ENCODE measurements around the gene UCN2. TPM values are rescaled to one million over a fixed set of nuclear protein-coding genes. Genes with fewer than 3 reads are reported as not detected.

UCN2 gene
- total and polyA plus RNA-seq, 2 donors from 2014 or later = not detected

GRCh38 chr3:48558493-48559134 is 5.0 kb downstream of the UCN2 start:
- peaks cover 0 to 28% (median 2%) of the 10 kb centered on the region in 3 donors for H3K4me1 ChIP-seq (ENCODE audit: control insufficient read depth in 2 of 3, insufficient read depth in 2 of 3, low read depth in 1 of 3, low read length in 3 of 3)
- intact Hi-C loops (cut with DNase I) = no loop called here

GRCh38 chr3:48556796-48557626 is 6.6 kb downstream of the UCN2 start, which contains the start of gene PFKFB4:
Gene PFKFB4 (minus strand): TSS chr3:48556803. CDS start chr3:48556777, 26 bp downstream.
- Histone ChIP-seq H3K9me3 (ENCODE audit: control insufficient read depth in 2 of 3, insufficient read depth in 1 of 3, low read length in 3 of 3) (no peaks in the 10 kb centered on the region), H3K27ac (ENCODE audit: low read depth in 2 of 2, low read length in 2 of 2) (peak within 1 kb of the TSS in 1 of 2 donors; percentile 32), H3K4me1 (ENCODE audit: control insufficient read depth in 2 of 3, insufficient read depth in 2 of 3, low read depth in 1 of 3, low read length in 3 of 3) (peaks cover 0 to 28% (median 2%) of the 10 kb centered on the region in 3 donors), H3K4me3 (ENCODE audit: low read length in 3 of 3) (peak within 1 kb of the TSS; percentile 58 to 64 (median 62)), H3K9ac (ENCODE audit: low read length in 3 of 3) (peak within 1 kb of the TSS; percentile 4 to 51 (median 26)), H3K27me3 (ENCODE audit: control insufficient read depth, insufficient read depth, low read length) (no peaks in the 10 kb centered on the region), H3K36me3 (ENCODE audit: control insufficient read depth in 2 of 3, insufficient read depth in 3 of 3, low read length in 3 of 3) (no peaks in the 10 kb centered on the region)
- peak; percentile 11 for TF ChIP-seq CTCF (IDR thresholded peaks at IDR 0.05; ENCODE audit: borderline replicate concordance, extremely low read depth, insufficient read depth)
- peak; percentile 99 to 100 (median 100) for DNase-seq
- FAIRE-seq = peak; percentile 96
- intact Hi-C loops (cut with DNase I) = no loop called here

More at GRCh38 chr3:48558493-48559134, 5.0 kb downstream of the UCN2 start:
- no peak for TF ChIP-seq CTCF (IDR thresholded peaks at IDR 0.05; ENCODE audit: borderline replicate concordance, extremely low read depth, insufficient read depth)
- H3K4me3 ChIP-seq (ENCODE audit: low read length in 3 of 3) = no peak overlapping the region
- DNase-seq = peak in 1 of 5 donors; percentile 67
- H3K9ac ChIP-seq (ENCODE audit: low read length in 3 of 3) = no peak overlapping the region
- no peaks in the 10 kb centered on the region for H3K36me3 ChIP-seq (ENCODE audit: control insufficient read depth in 2 of 3, insufficient read depth in 3 of 3, low read length in 3 of 3)
- no peak overlapping the region for H3K27ac ChIP-seq (ENCODE audit: low read depth in 2 of 2, low read length in 2 of 2)
- no peaks in the 10 kb centered on the region for H3K27me3 ChIP-seq (ENCODE audit: control insufficient read depth, insufficient read depth, low read length)
- no peaks in the 10 kb centered on the region for H3K9me3 ChIP-seq (ENCODE audit: control insufficient read depth in 2 of 3, insufficient read depth in 1 of 3, low read length in 3 of 3)
- FAIRE-seq = no peak

- intact Hi-C loops (cut with DNase I) = no loop called here
- TF ChIP-seq CTCF (IDR thresholded peaks at IDR 0.05; ENCODE audit: borderline replicate concordance, extremely low read depth, insufficient read depth) = no peak
- H3K4me1 ChIP-seq (ENCODE audit: control insufficient read depth in 2 of 3, insufficient read depth in 2 of 3, low read depth in 1 of 3, low read length in 3 of 3) = peaks cover 0 to 25% (median 2%) of the 10 kb centered on the region in 3 donors
Measured at GRCh38 chr3:48555949-48556795, 7.4 kb downstream of the UCN2 start.

More at GRCh38 chr3:48555949-48556795, 7.4 kb downstream of the UCN2 start:
- no peak overlapping the region for H3K27ac ChIP-seq (ENCODE audit: low read depth in 2 of 2, low read length in 2 of 2)
- peak overlapping the region; percentile 53 to 58 (median 58) for H3K4me3 ChIP-seq (ENCODE audit: low read length in 3 of 3)
- no peak for FAIRE-seq
- no peaks in the 10 kb centered on the region for H3K9me3 ChIP-seq (ENCODE audit: control insufficient read depth in 2 of 3, insufficient read depth in 1 of 3, low read length in 3 of 3)
- DNase-seq = no peak
- no peaks in the 10 kb centered on the region for H3K36me3 ChIP-seq (ENCODE audit: control insufficient read depth in 2 of 3, insufficient read depth in 3 of 3, low read length in 3 of 3)
- no peaks in the 10 kb centered on the region for H3K27me3 ChIP-seq (ENCODE audit: control insufficient read depth, insufficient read depth, low read length)
- peak overlapping the region in 1 of 3 donors; percentile 26 for H3K9ac ChIP-seq (ENCODE audit: low read length in 3 of 3)

Measured in kidney (tissue), 14 donors.